ENCODE data around the gene SLC35G6.

DNA sequence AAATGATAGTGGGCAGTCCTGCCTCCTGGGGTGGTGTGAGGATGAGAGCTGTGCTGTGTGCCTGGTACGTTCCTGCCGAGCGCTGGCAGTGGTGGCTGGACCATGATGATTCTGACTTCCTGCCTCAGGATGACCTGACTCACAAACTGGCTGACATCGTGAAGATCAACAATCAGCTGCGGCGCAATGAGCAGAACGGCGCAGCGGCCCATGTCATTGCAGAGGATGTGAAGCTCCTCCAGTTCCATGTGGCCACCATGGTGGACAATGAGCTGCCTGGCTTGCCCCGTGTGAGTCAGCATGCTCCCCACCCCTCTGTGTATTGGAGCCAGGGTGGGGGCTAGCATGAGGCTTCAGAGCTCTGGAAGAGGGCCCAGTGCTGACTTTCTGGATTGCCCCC lies 16.0 kb downstream of the SLC35G6 start:
- TF ChIP-seq RAD21 (conservative IDR thresholded peaks at IDR 0.05 in 1 of 2, IDR thresholded peaks at IDR 0.05 in 1 of 2) (no peak), JUN (IDR thresholded peaks at IDR 0.05) (no peak), POLR2A (IDR thresholded peaks at IDR 0.05; ENCODE audit: low read length) (no peak), ELK1 (IDR thresholded peaks at IDR 0.05; ENCODE audit: low read depth, low read length) (no peak)
- TF ChIP-seq, protein P1, sequence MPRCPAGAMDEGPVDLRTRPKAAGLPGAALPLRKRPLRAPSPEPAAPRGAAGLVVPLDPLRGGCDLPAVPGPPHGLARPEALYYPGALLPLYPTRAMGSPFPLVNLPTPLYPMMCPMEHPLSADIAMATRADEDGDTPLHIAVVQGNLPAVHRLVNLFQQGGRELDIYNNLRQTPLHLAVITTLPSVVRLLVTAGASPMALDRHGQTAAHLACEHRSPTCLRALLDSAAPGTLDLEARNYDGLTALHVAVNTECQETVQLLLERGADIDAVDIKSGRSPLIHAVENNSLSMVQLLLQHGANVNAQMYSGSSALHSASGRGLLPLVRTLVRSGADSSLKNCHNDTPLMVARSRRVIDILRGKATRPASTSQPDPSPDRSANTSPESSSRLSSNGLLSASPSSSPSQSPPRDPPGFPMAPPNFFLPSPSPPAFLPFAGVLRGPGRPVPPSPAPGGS (IDR thresholded peaks at IDR 0.05): no peak

All from A549 (cell line).